A549 (cell line): ENCODE measurements around the gene PNPLA3.

ENCODE experiments used
- POLR2A ChIP-seq: IDR thresholded peaks from 2 replicates; pipeline ENCODE4 v1.6.1; 2012; ENCODE audit warnings: mild to moderate bottlenecking, low read length
- TF ChIP-seq, protein P1 (sequence below): fragments of >200 bp; sonication (Bioruptor Twin); formaldehyde crosslinking; IDR thresholded peaks from 3 replicates; pipeline ENCODE4 v1.5.1; 2016

DNA sequence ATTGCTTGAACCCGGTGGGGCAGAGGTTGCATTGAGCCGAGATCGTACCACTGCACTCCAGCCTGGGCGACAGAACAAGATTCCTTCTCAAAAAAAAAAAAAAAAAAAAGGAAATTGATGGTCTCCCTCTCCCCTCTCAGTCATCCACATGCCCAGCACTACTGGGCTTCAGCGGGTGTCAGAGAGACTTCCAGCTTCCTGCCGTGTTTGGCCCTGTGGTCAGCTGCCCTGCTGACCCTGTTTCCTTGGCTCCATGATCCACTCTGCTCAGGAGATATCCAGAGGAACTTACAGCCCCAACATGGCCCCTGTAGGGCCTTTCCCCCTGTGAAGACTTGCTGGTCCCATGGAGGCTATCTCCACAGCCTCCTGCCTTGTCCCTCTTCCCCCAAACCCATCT lies 6.1 kb upstream of the PNPLA3 start:
- no peak for TF ChIP-seq POLR2A
- TF ChIP-seq, protein P1, sequence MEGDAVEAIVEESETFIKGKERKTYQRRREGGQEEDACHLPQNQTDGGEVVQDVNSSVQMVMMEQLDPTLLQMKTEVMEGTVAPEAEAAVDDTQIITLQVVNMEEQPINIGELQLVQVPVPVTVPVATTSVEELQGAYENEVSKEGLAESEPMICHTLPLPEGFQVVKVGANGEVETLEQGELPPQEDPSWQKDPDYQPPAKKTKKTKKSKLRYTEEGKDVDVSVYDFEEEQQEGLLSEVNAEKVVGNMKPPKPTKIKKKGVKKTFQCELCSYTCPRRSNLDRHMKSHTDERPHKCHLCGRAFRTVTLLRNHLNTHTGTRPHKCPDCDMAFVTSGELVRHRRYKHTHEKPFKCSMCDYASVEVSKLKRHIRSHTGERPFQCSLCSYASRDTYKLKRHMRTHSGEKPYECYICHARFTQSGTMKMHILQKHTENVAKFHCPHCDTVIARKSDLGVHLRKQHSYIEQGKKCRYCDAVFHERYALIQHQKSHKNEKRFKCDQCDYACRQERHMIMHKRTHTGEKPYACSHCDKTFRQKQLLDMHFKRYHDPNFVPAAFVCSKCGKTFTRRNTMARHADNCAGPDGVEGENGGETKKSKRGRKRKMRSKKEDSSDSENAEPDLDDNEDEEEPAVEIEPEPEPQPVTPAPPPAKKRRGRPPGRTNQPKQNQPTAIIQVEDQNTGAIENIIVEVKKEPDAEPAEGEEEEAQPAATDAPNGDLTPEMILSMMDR: no peak
